ENCODE measurements around the gene ATG7.

GRCh38 chr3:11554236-11554610 lies 282.0 kb downstream of the ATG7 start:
- TF ChIP-seq CTCF (IDR thresholded peaks at IDR 0.05), result no peak
- no peak for TF ChIP-seq POLR2A (IDR thresholded peaks at IDR 0.05)
